ENCODE data around the gene RHOF. TPM values are rescaled to one million over a fixed set of nuclear protein-coding genes. Genes with fewer than 3 reads are reported as not detected.

RHOF gene
- total RNA-seq, 2 donors from 2014 or later = 31.0 to 35.6 TPM

- H3K36me3 ChIP-seq (ENCODE audit: control insufficient read depth, insufficient read depth, low read length) = peaks cover 21% of the 10 kb centered on the region
- no peaks in the 10 kb centered on the region for H3K9me3 ChIP-seq (ENCODE audit: control insufficient read depth, low read length)
- peaks cover 6% of the 10 kb centered on the region for H3K4me1 ChIP-seq (ENCODE audit: control insufficient read depth, insufficient read depth, low read length)
- Mint-ChIP-seq H3K27me3 (ENCODE audit: insufficient read depth) (no peaks in the 10 kb centered on the region), H3K4me1 (peaks cover 10% of the 10 kb centered on the region), H3K27ac (no peak overlapping the region), H3K36me3 (ENCODE audit: low read depth) (peaks cover 33% of the 10 kb centered on the region), H3K9me3 (no peaks in the 10 kb centered on the region), H3K4me3 (no peak overlapping the region)
- no peak overlapping the region for H3K27ac ChIP-seq (ENCODE audit: low read depth, low read length)
- DNase-seq = no peak
- no peak overlapping the region for H3K9ac ChIP-seq (ENCODE audit: extremely low read depth, low read length, poor library complexity, severe bottlenecking)
- no peak for TF ChIP-seq CTCF (conservative IDR thresholded peaks at IDR 0.05)
- no peaks in the 10 kb centered on the region for H3K27me3 ChIP-seq (ENCODE audit: control insufficient read depth, insufficient read depth, low read length, poor library complexity, severe bottlenecking)
- H3K4me3 ChIP-seq (ENCODE audit: low read length) = no peak overlapping the region
- no CpG with 5 or more reads among the region's 1 CpG for WGBS, 2 experiments (ENCODE audit: insufficient coverage in 1 of 2, insufficient read length in 1 of 2)
Measured at GRCh38 chr12:121751034-121751433, 42.5 kb downstream of the RHOF start.

GRCh38 chr12:121750507-121750955 lies 43.0 kb downstream of the RHOF start:
- Mint-ChIP-seq H3K9me3 (no peaks in the 10 kb centered on the region), H3K27me3 (ENCODE audit: insufficient read depth) (no peaks in the 10 kb centered on the region), H3K27ac (no peak overlapping the region), H3K36me3 (ENCODE audit: low read depth) (peaks cover 31% of the 10 kb centered on the region), H3K4me3 (no peak overlapping the region), H3K4me1 (peaks cover 10% of the 10 kb centered on the region)
- H3K4me1 ChIP-seq (ENCODE audit: control insufficient read depth, insufficient read depth, low read length) = peaks cover 6% of the 10 kb centered on the region
- H3K9me3 ChIP-seq (ENCODE audit: control insufficient read depth, low read length) = no peaks in the 10 kb centered on the region
- no peak overlapping the region for H3K9ac ChIP-seq (ENCODE audit: extremely low read depth, low read length, poor library complexity, severe bottlenecking)
- no peak overlapping the region for H3K27ac ChIP-seq (ENCODE audit: low read depth, low read length)
- 50% methylated on average over 1 of the region's 1 CpG; no CpG with 5 or more reads in 1 of the 2 experiments for WGBS, 2 experiments (ENCODE audit: insufficient coverage in 1 of 2, insufficient read length in 1 of 2)
- no peaks in the 10 kb centered on the region for H3K27me3 ChIP-seq (ENCODE audit: control insufficient read depth, insufficient read depth, low read length, poor library complexity, severe bottlenecking)
- TF ChIP-seq CTCF (conservative IDR thresholded peaks at IDR 0.05) = no peak
- peaks cover 21% of the 10 kb centered on the region for H3K36me3 ChIP-seq (ENCODE audit: control insufficient read depth, insufficient read depth, low read length)
- no peak for DNase-seq
- no peak overlapping the region for H3K4me3 ChIP-seq (ENCODE audit: low read length)

- H3K9ac ChIP-seq (ENCODE audit: extremely low read depth, low read length, poor library complexity, severe bottlenecking) = no peak overlapping the region
- no peak overlapping the region for H3K4me3 Mint-ChIP-seq
- no peaks in the 10 kb centered on the region for H3K27me3 Mint-ChIP-seq (ENCODE audit: insufficient read depth)
- peaks cover 33% of the 10 kb centered on the region for H3K36me3 Mint-ChIP-seq (ENCODE audit: low read depth)
- DNase-seq = no peak
- peaks cover 10% of the 10 kb centered on the region for H3K4me1 Mint-ChIP-seq
- H3K4me3 ChIP-seq (ENCODE audit: low read length) = no peak overlapping the region
- peak overlapping the region; percentile 92 for H3K27ac Mint-ChIP-seq
- 86 to 93% methylated on average over 9 to 10 of the region's 10 CpGs for WGBS, 2 experiments (ENCODE audit: insufficient coverage in 1 of 2, insufficient read length in 1 of 2)
- peaks cover 6% of the 10 kb centered on the region for H3K4me1 ChIP-seq (ENCODE audit: control insufficient read depth, insufficient read depth, low read length)
- no peak for TF ChIP-seq CTCF (conservative IDR thresholded peaks at IDR 0.05)
- no peaks in the 10 kb centered on the region for H3K9me3 Mint-ChIP-seq
- peak overlapping the region; percentile 27 for H3K27ac ChIP-seq (ENCODE audit: low read depth, low read length)
- peaks cover 23% of the 10 kb centered on the region for H3K36me3 ChIP-seq (ENCODE audit: control insufficient read depth, insufficient read depth, low read length)
- no peaks in the 10 kb centered on the region for H3K9me3 ChIP-seq (ENCODE audit: control insufficient read depth, low read length)
- H3K27me3 ChIP-seq (ENCODE audit: control insufficient read depth, insufficient read depth, low read length, poor library complexity, severe bottlenecking) = no peaks in the 10 kb centered on the region
Measured at GRCh38 chr12:121749267-121749666, 44.2 kb downstream of the RHOF start.

Measured in endodermal cell (in vitro differentiated cells).